NB4 (cell line): ENCODE measurements around the gene RAE1.
A peak's percentile ranks its signal among the peaks of the same experiment; 100 is the strongest.

Source experiments
- CTCF ChIP-seq: IDR thresholded peaks from one replicate; pipeline ENCODE4 v1.5.1; 2012; ENCODE audit warnings: low read depth, low read length
- MAX ChIP-seq: IDR thresholded peaks from 2 replicates; pipeline ENCODE4 v1.6.1; 2011; ENCODE audit warnings: low read depth, low read length

- TF ChIP-seq CTCF, result peak; percentile 52
- no peak for TF ChIP-seq MAX
Observed at GRCh38 chr20:57346477-57346876, 4.6 kb upstream of the RAE1 start.
